ENCODE results near the gene TLR9. TPM values are rescaled to one million over a fixed set of nuclear protein-coding genes. Genes with fewer than 3 reads are reported as not detected.

The TLR9 gene
- total RNA-seq, 1 experiment from 2014 or later = 0.44 TPM

GRCh38 chr3:52174896-52175295, 50.5 kb downstream of the TLR9 start:
- Histone ChIP-seq H3K4me3 (no peak overlapping the region), H3K9me2 (ENCODE audit: insufficient read depth) (no peaks in the 10 kb centered on the region), H2AFZ (no peak overlapping the region), H3K9me3 (ENCODE audit: insufficient read depth, low read depth) (no peaks in the 10 kb centered on the region), H3K4me2 (no peak overlapping the region), H4K20me1 (ENCODE audit: insufficient read depth) (no peaks in the 10 kb centered on the region), H3K79me2 (ENCODE audit: low read depth) (no peaks in the 10 kb centered on the region), H3F3A (ENCODE audit: insufficient read depth, low read depth) (peaks cover 4% of the 10 kb centered on the region; the same call in 1 of the 2 replicates), H3K36me3 (ENCODE audit: low read depth) (no peaks in the 10 kb centered on the region), H3K4me1 (replicated peaks; ENCODE audit: insufficient read depth) (peaks cover 32% of the 10 kb centered on the region), H3K27me3 (ENCODE audit: insufficient read depth, low read depth) (no peaks in the 10 kb centered on the region), H3K27ac (no peak overlapping the region)
- TF ChIP-seq EZH2 (IDR thresholded peaks at IDR 0.05; ENCODE audit: low read depth) (no peak), CTCF (conservative IDR thresholded peaks at IDR 0.05) (no peak)
- intact Hi-C loops (cut with micrococcal nuclease; ENCODE audit: unreplicated experiment) = no loop called here
- no TSS peak for BruUV-seq (replicated peaks)
- ChIA-PET POLR2A (ENCODE audit: unreplicated experiment) (interaction anchor here (0.6 kb wide), 2 partner anchors 20 to 393 kb away, joined by 3 to 10 read pairs; no protein-coding TSS in a partner anchor), CTCF (interaction anchor here (0.8 kb wide), 1 partner anchor 86 kb away, joined by 4 read pairs; no protein-coding TSS in a partner anchor)
- DNase-seq = no peak

GRCh38 chr3:52173101-52173500, 52.3 kb downstream of the TLR9 start:
- Histone ChIP-seq H3K9me2 (ENCODE audit: insufficient read depth) (no peaks in the 10 kb centered on the region), H3F3A (ENCODE audit: insufficient read depth, low read depth) (peaks cover 4% of the 10 kb centered on the region; the same call in 1 of the 2 replicates), H3K27me3 (ENCODE audit: insufficient read depth, low read depth) (no peaks in the 10 kb centered on the region), H3K4me2 (no peak overlapping the region), H3K9me3 (ENCODE audit: insufficient read depth, low read depth) (no peaks in the 10 kb centered on the region), H4K20me1 (ENCODE audit: insufficient read depth) (no peaks in the 10 kb centered on the region), H3K4me1 (replicated peaks; ENCODE audit: insufficient read depth) (peaks cover 31% of the 10 kb centered on the region), H3K36me3 (ENCODE audit: low read depth) (no peaks in the 10 kb centered on the region), H3K4me3 (no peak overlapping the region), H3K27ac (no peak overlapping the region), H2AFZ (no peak overlapping the region), H3K79me2 (ENCODE audit: low read depth) (no peaks in the 10 kb centered on the region)
- no peak for DNase-seq
- no TSS peak for BruUV-seq (replicated peaks)
- ChIA-PET POLR2A (ENCODE audit: unreplicated experiment) (no interaction called here), CTCF (no interaction called here)
- TF ChIP-seq CTCF (conservative IDR thresholded peaks at IDR 0.05) (no peak), EZH2 (IDR thresholded peaks at IDR 0.05; ENCODE audit: low read depth) (no peak)
- intact Hi-C loops (cut with micrococcal nuclease; ENCODE audit: unreplicated experiment) = no loop called here

GRCh38 chr3:52172262-52172757, 53.1 kb downstream of the TLR9 start:
- Histone ChIP-seq H3K27ac (no peak overlapping the region), H3K27me3 (ENCODE audit: insufficient read depth, low read depth) (no peaks in the 10 kb centered on the region), H3K9me3 (ENCODE audit: insufficient read depth, low read depth) (no peaks in the 10 kb centered on the region), H4K20me1 (ENCODE audit: insufficient read depth) (no peaks in the 10 kb centered on the region), H3K36me3 (ENCODE audit: low read depth) (no peaks in the 10 kb centered on the region), H3F3A (ENCODE audit: insufficient read depth, low read depth) (peaks cover 4% of the 10 kb centered on the region; the same call in 1 of the 2 replicates), H3K79me2 (ENCODE audit: low read depth) (no peaks in the 10 kb centered on the region), H3K9me2 (ENCODE audit: insufficient read depth) (no peaks in the 10 kb centered on the region), H2AFZ (no peak overlapping the region), H3K4me3 (no peak overlapping the region), H3K4me2 (no peak overlapping the region), H3K4me1 (replicated peaks; ENCODE audit: insufficient read depth) (peaks cover 23% of the 10 kb centered on the region)
- intact Hi-C loops (cut with micrococcal nuclease; ENCODE audit: unreplicated experiment) = no loop called here
- CTCF ChIA-PET = no interaction called here
- POLR2A ChIA-PET (ENCODE audit: unreplicated experiment) = no interaction called here
- no TSS peak for BruUV-seq (replicated peaks)
- no peak for DNase-seq
- TF ChIP-seq CTCF (conservative IDR thresholded peaks at IDR 0.05) (no peak), EZH2 (IDR thresholded peaks at IDR 0.05; ENCODE audit: low read depth) (no peak)
